GM12878 (cell line): ENCODE measurements around the gene TBC1D5. TPM values are rescaled to one million over a fixed set of nuclear protein-coding genes. Genes with fewer than 3 reads are reported as not detected.

Experiments
- NFIC ChIP-seq: IDR thresholded peaks from 2 replicates; pipeline ENCODE4 v1.6.1; 2012; ENCODE audit warnings: low read depth, mild to moderate bottlenecking, inconsistent platforms, low read length, moderate library complexity
- RUNX3 ChIP-seq: IDR thresholded peaks from 2 replicates; pipeline ENCODE4 v1.6.1; 2012; ENCODE audit warnings: low read length, inconsistent platforms
- SKIL ChIP-seq: fragments of 450-650 bp; IDR thresholded peaks from 2 replicates; pipeline ENCODE4 v1.6.1; 2017; ENCODE audit warnings: mild to moderate bottlenecking, low read depth, inconsistent platforms; ENCODE audit not compliant: poor library complexity, severe bottlenecking
- ZNF207 ChIP-seq: fragments of 450-650 bp; IDR thresholded peaks from 2 replicates; pipeline ENCODE4 v1.6.1; 2014; ENCODE audit warnings: antibody characterized with exemption, mild to moderate bottlenecking, borderline replicate concordance
- ZNF687 ChIP-seq: fragments of 450-650 bp; IDR thresholded peaks from 2 replicates; pipeline ENCODE4 v1.6.1; 2017; ENCODE audit warnings: mild to moderate bottlenecking, moderate library complexity
- polyA plus RNA-seq, 11 experiments: library from polyadenylated mRNA; depleted of rRNA in 4 of 11; unstranded in 6 of 11; stranded (reverse) in 5 of 11; fragments of >200 nt; fragmentation: Nextera tagmentation in 4 of 11; fragmentation: Illumina TruSeq in 1 of 11; extraction: Ambion mirVana in 4 of 11; extraction: Trizol in 1 of 11; gene quantifications; 1 replicate in 1 of 11; 2 replicates in 10 of 11; pipeline versions ENCODE4 v1.2.1 to v1.2.3, GENCODE V29; 2011 to 2016; ENCODE audit warnings: inconsistent platforms in 2 of 11, missing spikeins in 2 of 11, low read depth in 1 of 11
- total RNA-seq, 4 experiments: library from RNA; depleted of rRNA in 3 of 4; stranded (reverse); fragments of >200 nt in 3 of 4; fragmentation: Illumina TruSeq in 1 of 4; extraction: Trizol in 1 of 4; gene quantifications; 2 replicates each; pipeline versions ENCODE4 v1.2.1 to v1.2.3, GENCODE V29; 2013 to 2021

The TBC1D5 gene
- total and polyA plus RNA-seq, 10 of the 15 experiments (the other 5 are each of a cell fraction or from before 2014, with no cell fraction given): 5.5 to 61.0 (median 43.8) TPM

- TF ChIP-seq SKIL (no peak), ZNF207 (no peak), RUNX3 (no peak), NFIC (no peak), ZNF687 (no peak)
- TF ChIP-seq, all 136 proteins: peak for 0
These were observed 195.8 kb downstream of the TBC1D5 start (continued) for GRCh38 chr3:17546500-17547255.
